Keratinocyte (primary cell): ENCODE data around the gene RET. TPM values are rescaled to one million over a fixed set of nuclear protein-coding genes. Genes with fewer than 3 reads are reported as not detected.

ENCODE experiments used
- DNase-seq: peaks from one replicate; pipeline ENCODE4 v3.0.0-alpha.2; 2011; ENCODE audit warnings: low read depth, missing footprints, low spot score
- FAIRE-seq: peaks from 2 replicates; lab custom pipeline; 2011; peaks lifted over from hg19 to GRCh38; lab: Jason Lieb, UNC
- H2AFZ ChIP-seq: 2 replicates; pipeline ENCODE4 v1.6.0; 2012; ENCODE audit warnings: low read length, control low read depth, inconsistent platforms; ENCODE audit not compliant: control insufficient read depth
- H3K27ac ChIP-seq: 2 replicates; pipeline ENCODE4 v1.5.1; 2011; ENCODE audit warnings: low read length; ENCODE audit not compliant: control insufficient read depth, insufficient read depth
- H3K27me3 ChIP-seq: 3 replicates; pipeline ENCODE4 v1.6.0; 2011; ENCODE audit warnings: low read length; ENCODE audit not compliant: control insufficient read depth, insufficient read depth; ENCODE audit errors: extremely low read depth
- H3K36me3 ChIP-seq, 2 experiments: 2 replicates in 1 of 2; 3 replicates in 1 of 2; pipeline ENCODE4 v1.5.1; 2011; ENCODE audit warnings: low read length in 2 of 2, mild to moderate bottlenecking in 1 of 2; ENCODE audit not compliant: control insufficient read depth in 2 of 2, insufficient read depth in 2 of 2; ENCODE audit errors: extremely low read depth in 1 of 2
- H3K4me1 ChIP-seq: 3 replicates; pipeline ENCODE4 v1.5.1; 2011; ENCODE audit warnings: low read length; ENCODE audit not compliant: control insufficient read depth, insufficient read depth; ENCODE audit errors: extremely low read depth
- H3K4me2 ChIP-seq: 3 replicates; pipeline ENCODE4 v1.6.0; 2011; ENCODE audit warnings: low read depth, low read length; ENCODE audit not compliant: control insufficient read depth, insufficient read depth; ENCODE audit errors: extremely low read depth
- H3K4me3 ChIP-seq, 3 experiments: fragments of 200-600 bp in 1 of 3; sonication (generic) in 1 of 3; 2 replicates in 2 of 3; 3 replicates in 1 of 3; pipeline ENCODE4 v1.5.1; 2011 to 2016; ENCODE audit warnings: low read length in 3 of 3, mild to moderate bottlenecking in 3 of 3, control low read depth in 2 of 3, inconsistent platforms in 1 of 3, low read depth in 1 of 3, mixed read lengths in 1 of 3, mixed run types in 1 of 3, moderate library complexity in 1 of 3; ENCODE audit not compliant: control insufficient read depth in 2 of 3, insufficient read depth in 2 of 3; ENCODE audit errors: extremely low read depth in 1 of 3
- H3K79me2 ChIP-seq: 2 replicates; pipeline ENCODE4 v1.6.0; 2012; ENCODE audit warnings: low read length; ENCODE audit not compliant: control insufficient read depth, insufficient read depth
- H3K9ac ChIP-seq: 3 replicates; pipeline ENCODE4 v1.6.0; 2011; ENCODE audit warnings: low read length; ENCODE audit not compliant: control insufficient read depth, insufficient read depth; ENCODE audit errors: extremely low read depth
- H3K9me1 ChIP-seq: 3 replicates; pipeline ENCODE4 v1.6.0; 2011; ENCODE audit warnings: low read length; ENCODE audit not compliant: control insufficient read depth, insufficient read depth; ENCODE audit errors: extremely low read depth
- H3K9me3 ChIP-seq: 2 replicates; pipeline ENCODE4 v1.5.1; 2012; ENCODE audit warnings: low read depth, low read length; ENCODE audit not compliant: control insufficient read depth
- H4K20me1 ChIP-seq: 3 replicates; pipeline ENCODE4 v1.6.0; 2011; ENCODE audit warnings: low read length; ENCODE audit not compliant: control insufficient read depth, insufficient read depth; ENCODE audit errors: extremely low read depth
- CTCF ChIP-seq, 3 experiments: IDR thresholded peaks in 1 of 3; conservative IDR thresholded peaks in 1 of 3; optimal IDR thresholded peaks in 1 of 3; 2 replicates in 2 of 3; 3 replicates in 1 of 3; pipeline versions ENCODE3 to v1.5.1; 2011; ENCODE audit warnings: low read length in 3 of 3, mild to moderate bottlenecking in 3 of 3, moderate library complexity in 2 of 3, control low read depth in 1 of 3, inconsistent platforms in 1 of 3; ENCODE audit not compliant: insufficient read depth in 2 of 3; ENCODE audit errors: extremely low read depth in 1 of 3
- EZH2 ChIP-seq: IDR thresholded peaks from one replicate; pipeline ENCODE4 v1.6.1; 2012; ENCODE audit warnings: inconsistent platforms, mild to moderate bottlenecking, low read length, moderate library complexity
- dilution Hi-C: fragments of 300-500 bp; cut with MboI; formaldehyde crosslinking; loops from one replicate; pipeline ENCODE4 v1.7.0; 2020; ENCODE audit warnings: low sequenced_read_pairs; ENCODE audit not compliant: extremely low pct_ligation_motif_present
- polyA plus RNA-seq, 5 experiments: library from polyadenylated mRNA; depleted of rRNA in 3 of 5; stranded (reverse) in 3 of 5; stranded (forward) in 1 of 5; unstranded in 1 of 5; fragments of >200 nt; gene quantifications; 1 replicate in 1 of 5; 2 replicates in 3 of 5; 3 replicates in 1 of 5; pipeline versions ENCODE4 v1.2.1 to v1.2.3, GENCODE V29; 2011 to 2012; ENCODE audit warnings: missing spikeins in 2 of 5, low read depth in 1 of 5, low replicate concordance in 1 of 5

Gene RET
- polyA plus RNA-seq, 1 donor (not counting 4 experiments of a cell fraction or from before 2014, with no cell fraction given): 0.21 TPM

GRCh38 chr10:43082746-43083145, 5.9 kb downstream of the RET start:
- FAIRE-seq (no peak), DNase-seq (no peak)
- Histone ChIP-seq H2AFZ (no peak overlapping the region), H3K27me3 (peaks cover 30% of the 10 kb centered on the region), H3K4me3 (no peak overlapping the region), H3K9ac (no peak overlapping the region), H3K4me1 (no peaks in the 10 kb centered on the region), H3K27ac (no peak overlapping the region), H3K9me3 (no peaks in the 10 kb centered on the region), H4K20me1 (no peaks in the 10 kb centered on the region), H3K4me2 (no peak overlapping the region), H3K9me1 (no peaks in the 10 kb centered on the region), H3K36me3 (no peaks in the 10 kb centered on the region), H3K79me2 (no peaks in the 10 kb centered on the region)
- dilution Hi-C loops: no loop called here
- no peak for TF ChIP-seq CTCF (optimal IDR thresholded peaks at IDR 0.05 in 1 of 3, IDR thresholded peaks at IDR 0.05 in 1 of 3, conservative IDR thresholded peaks at IDR 0.05 in 1 of 3; ENCODE audit: extremely low read depth in 1 of 3, insufficient read depth in 2 of 3, low read length in 3 of 3)
- TF ChIP-seq EZH2: no peak

GRCh38 chr10:43083764-43084163, 6.9 kb downstream of the RET start:
- DNase-seq (no peak), FAIRE-seq (no peak)
- H4K20me1 ChIP-seq: no peaks in the 10 kb centered on the region
- H3K4me1 ChIP-seq: no peaks in the 10 kb centered on the region
- H3K9me3 ChIP-seq: no peaks in the 10 kb centered on the region
- peaks cover 19% of the 10 kb centered on the region for H3K27me3 ChIP-seq
- H2AFZ ChIP-seq: no peak overlapping the region
- H3K9me1 ChIP-seq: no peaks in the 10 kb centered on the region
- no peak overlapping the region for H3K9ac ChIP-seq
- no peaks in the 10 kb centered on the region for H3K36me3 ChIP-seq
- no peaks in the 10 kb centered on the region for H3K79me2 ChIP-seq
- H3K4me3 ChIP-seq: no peak overlapping the region
- H3K4me2 ChIP-seq: no peak overlapping the region
- TF ChIP-seq EZH2: no peak
- TF ChIP-seq CTCF (optimal IDR thresholded peaks at IDR 0.05 in 1 of 3, IDR thresholded peaks at IDR 0.05 in 1 of 3, conservative IDR thresholded peaks at IDR 0.05 in 1 of 3; ENCODE audit: extremely low read depth in 1 of 3, insufficient read depth in 2 of 3, low read length in 3 of 3): no peak
- dilution Hi-C loops: no loop called here
- no peak overlapping the region for H3K27ac ChIP-seq
